ENCODE results near the gene AACS. TPM values are rescaled to one million over a fixed set of nuclear protein-coding genes. Genes with fewer than 3 reads are reported as not detected.
"Not testable (repeated sequence)": the region's sequence is repeated elsewhere in the genome, so short reads cannot be mapped to it uniquely, and the experiment has no call there.

The AACS gene
- total RNA-seq, 1 donor from 2014 or later = 32.2 TPM

DNA sequence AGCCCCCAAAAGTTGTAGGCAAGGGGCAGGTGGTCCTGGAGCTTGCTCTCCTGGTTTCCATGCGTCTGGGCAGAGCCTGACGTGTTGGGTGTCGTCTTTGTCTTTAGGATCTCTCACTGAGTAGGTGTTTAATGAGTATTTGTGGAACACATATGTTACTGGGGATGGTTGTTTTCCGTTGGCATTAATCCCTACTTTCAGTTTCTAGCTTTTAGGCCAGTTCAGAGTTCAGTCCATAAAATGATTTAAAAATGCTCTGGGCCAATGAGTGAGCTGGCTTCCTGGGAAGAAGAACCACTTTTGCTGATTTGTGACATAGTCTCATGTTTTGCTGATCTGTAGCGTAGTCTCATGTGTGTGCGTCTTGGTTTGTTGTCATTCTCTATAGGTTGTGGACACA, 10.9 kb downstream of the AACS start:
- TF ChIP-seq, protein P1, sequence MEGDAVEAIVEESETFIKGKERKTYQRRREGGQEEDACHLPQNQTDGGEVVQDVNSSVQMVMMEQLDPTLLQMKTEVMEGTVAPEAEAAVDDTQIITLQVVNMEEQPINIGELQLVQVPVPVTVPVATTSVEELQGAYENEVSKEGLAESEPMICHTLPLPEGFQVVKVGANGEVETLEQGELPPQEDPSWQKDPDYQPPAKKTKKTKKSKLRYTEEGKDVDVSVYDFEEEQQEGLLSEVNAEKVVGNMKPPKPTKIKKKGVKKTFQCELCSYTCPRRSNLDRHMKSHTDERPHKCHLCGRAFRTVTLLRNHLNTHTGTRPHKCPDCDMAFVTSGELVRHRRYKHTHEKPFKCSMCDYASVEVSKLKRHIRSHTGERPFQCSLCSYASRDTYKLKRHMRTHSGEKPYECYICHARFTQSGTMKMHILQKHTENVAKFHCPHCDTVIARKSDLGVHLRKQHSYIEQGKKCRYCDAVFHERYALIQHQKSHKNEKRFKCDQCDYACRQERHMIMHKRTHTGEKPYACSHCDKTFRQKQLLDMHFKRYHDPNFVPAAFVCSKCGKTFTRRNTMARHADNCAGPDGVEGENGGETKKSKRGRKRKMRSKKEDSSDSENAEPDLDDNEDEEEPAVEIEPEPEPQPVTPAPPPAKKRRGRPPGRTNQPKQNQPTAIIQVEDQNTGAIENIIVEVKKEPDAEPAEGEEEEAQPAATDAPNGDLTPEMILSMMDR (conservative IDR thresholded peaks at IDR 0.05) = no peak
- no peaks in the 10 kb centered on the region for H3K27me3 Mint-ChIP-seq (ENCODE audit: low read depth)
- no peaks in the 10 kb centered on the region for H3K9me3 Mint-ChIP-seq
- H3K4me1 Mint-ChIP-seq = peaks cover 5% of the 10 kb centered on the region
- no peak for DNase-seq (ENCODE audit: low read depth, low spot score)
- no peak overlapping the region for H3K27ac Mint-ChIP-seq (ENCODE audit: unreplicated experiment)
- no peak overlapping the region for H3K4me3 Mint-ChIP-seq
- peaks cover 15% of the 10 kb centered on the region for H3K36me3 Mint-ChIP-seq (ENCODE audit: low read depth)

DNA sequence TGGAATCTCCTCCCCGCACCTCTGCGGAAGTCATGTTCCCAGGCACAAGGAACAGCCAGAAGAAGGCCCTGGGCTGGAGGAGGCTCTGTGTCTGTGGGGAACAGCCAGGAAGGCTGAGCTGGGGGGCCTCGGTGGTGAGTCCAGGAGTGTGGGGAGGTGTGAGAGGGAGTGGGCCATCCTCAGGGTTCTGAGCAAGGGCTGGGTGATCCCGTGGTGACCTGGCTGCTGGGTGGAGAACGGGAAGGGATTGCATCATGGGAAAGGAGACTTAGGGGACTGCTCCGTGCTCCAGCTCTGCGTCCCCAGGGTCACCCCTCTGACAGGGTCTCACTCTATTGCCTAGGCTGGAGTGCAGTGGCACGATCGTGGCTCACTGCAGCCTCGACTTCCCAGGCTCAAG, 13.8 kb downstream of the AACS start:
- no peak for DNase-seq (ENCODE audit: low read depth, low spot score)
- Mint-ChIP-seq H3K36me3 (ENCODE audit: low read depth) (peaks cover 24% of the 10 kb centered on the region), H3K9me3 (no peaks in the 10 kb centered on the region), H3K4me3 (no peak overlapping the region), H3K27ac (ENCODE audit: unreplicated experiment) (no peak overlapping the region), H3K4me1 (peaks cover 3% of the 10 kb centered on the region), H3K27me3 (ENCODE audit: low read depth) (no peaks in the 10 kb centered on the region)
- TF ChIP-seq, protein P1 (conservative IDR thresholded peaks at IDR 0.05) = no peak

DNA sequence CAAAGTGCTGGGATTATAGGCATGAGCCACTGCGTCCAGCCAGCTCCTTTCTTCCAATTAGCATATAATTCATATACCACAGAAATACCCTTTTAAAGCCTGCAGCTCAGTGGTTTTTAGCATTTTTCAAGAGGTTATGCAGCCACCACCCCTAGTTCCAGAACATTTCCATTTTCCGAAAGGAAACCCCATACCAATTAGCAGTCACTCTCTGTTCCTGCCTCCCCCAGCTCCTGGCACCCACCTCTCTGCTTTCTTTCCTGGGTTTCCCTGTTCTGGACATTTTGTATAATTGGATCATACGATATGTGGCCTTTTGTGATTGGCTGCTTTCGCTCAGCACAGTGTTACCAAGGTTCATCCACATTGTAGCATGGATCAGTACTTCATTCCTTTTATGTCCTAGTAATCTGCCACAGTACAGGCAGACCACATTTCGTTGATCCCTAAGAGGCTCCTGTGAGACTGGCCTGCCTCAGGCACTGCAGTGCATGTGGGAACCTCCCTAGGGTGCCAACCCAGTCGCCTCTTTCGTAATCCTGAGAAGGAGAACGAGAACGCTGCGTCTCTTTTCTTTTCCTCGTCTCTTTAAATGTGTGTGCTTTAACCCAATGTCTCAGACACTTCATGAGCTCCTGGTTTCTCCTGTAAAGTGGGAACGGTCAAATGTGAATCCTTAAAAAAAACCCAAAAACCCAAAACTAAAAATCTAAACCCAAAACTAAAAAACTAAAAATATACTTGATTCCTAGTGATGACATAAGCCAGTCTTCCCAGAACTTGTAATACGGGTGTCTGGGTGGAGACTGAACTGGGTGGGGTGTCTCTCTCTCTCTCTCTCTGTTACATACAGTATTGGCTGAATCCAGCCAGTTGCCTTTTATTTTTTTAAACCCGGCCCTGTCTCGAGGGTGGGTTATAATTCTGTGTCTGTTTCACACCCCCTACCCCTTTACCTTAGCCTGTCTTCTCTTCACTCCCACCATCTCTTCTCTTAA, 14.7 kb downstream of the AACS start:
- H3K9me3 Mint-ChIP-seq = no peaks in the 10 kb centered on the region
- H3K36me3 Mint-ChIP-seq (ENCODE audit: low read depth) = peaks cover 24% of the 10 kb centered on the region
- H3K4me3 Mint-ChIP-seq = no peak overlapping the region
- TF ChIP-seq, protein P1 (conservative IDR thresholded peaks at IDR 0.05) = no peak
- no peak for DNase-seq (ENCODE audit: low read depth, low spot score)
- peaks cover 3% of the 10 kb centered on the region for H3K4me1 Mint-ChIP-seq
- H3K27me3 Mint-ChIP-seq (ENCODE audit: low read depth) = no peaks in the 10 kb centered on the region
- H3K27ac Mint-ChIP-seq (ENCODE audit: unreplicated experiment) = no peak overlapping the region

DNA sequence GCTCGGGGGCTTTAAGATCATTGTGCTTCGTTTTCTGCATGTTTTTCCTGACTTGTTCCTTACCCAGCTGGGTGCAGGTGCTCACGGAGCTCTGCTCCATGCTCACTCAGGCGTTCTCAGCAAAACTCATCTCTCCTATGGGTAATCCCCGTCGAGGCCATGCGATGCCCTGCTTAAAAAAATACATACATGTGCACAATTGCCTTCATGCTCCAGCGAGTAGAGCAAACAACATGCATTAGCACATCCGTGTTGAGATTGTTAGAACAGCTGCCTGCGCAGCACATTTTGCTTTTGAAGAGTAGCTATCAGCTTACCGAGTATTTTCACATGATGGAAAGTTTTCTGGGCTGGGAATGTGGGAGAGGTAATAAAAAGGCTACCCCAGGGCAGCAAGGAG, 16.2 kb downstream of the AACS start:
- DNase-seq (ENCODE audit: low read depth, low spot score) = no peak
- TF ChIP-seq, protein P1 (conservative IDR thresholded peaks at IDR 0.05) = no peak
- no peak overlapping the region for H3K27ac Mint-ChIP-seq (ENCODE audit: unreplicated experiment)
- no peaks in the 10 kb centered on the region for H3K27me3 Mint-ChIP-seq (ENCODE audit: low read depth)
- peaks cover 23% of the 10 kb centered on the region for H3K36me3 Mint-ChIP-seq (ENCODE audit: low read depth)
- peaks cover 3% of the 10 kb centered on the region for H3K4me1 Mint-ChIP-seq
- no peaks in the 10 kb centered on the region for H3K9me3 Mint-ChIP-seq
- no peak overlapping the region for H3K4me3 Mint-ChIP-seq

DNA sequence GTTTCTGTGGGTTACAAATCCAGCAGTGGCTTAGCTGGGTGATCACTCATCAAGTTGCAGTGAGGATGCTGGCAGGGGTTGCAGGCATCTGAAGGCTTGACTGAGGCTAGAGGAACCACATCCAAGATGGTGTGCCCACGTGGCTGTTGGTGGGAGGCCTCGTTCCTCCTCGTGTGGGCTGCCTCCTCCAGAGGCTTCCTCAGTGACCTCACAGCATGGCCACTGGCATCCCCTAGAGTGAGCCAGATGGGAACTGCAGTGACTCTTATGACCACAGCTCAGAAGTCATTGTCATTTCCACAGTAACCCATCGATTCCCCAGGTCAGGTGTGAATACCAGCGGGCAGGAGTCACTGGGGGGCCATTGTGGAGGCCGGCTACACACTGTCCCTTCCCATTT, 17.8 kb downstream of the AACS start:
- H3K4me3 Mint-ChIP-seq = no peak overlapping the region
- peaks cover 27% of the 10 kb centered on the region for H3K36me3 Mint-ChIP-seq (ENCODE audit: low read depth)
- H3K27me3 Mint-ChIP-seq (ENCODE audit: low read depth) = no peaks in the 10 kb centered on the region
- no peak for DNase-seq (ENCODE audit: low read depth, low spot score)
- no peak overlapping the region for H3K27ac Mint-ChIP-seq (ENCODE audit: unreplicated experiment)
- TF ChIP-seq, protein P1 (conservative IDR thresholded peaks at IDR 0.05) = no peak
- H3K9me3 Mint-ChIP-seq = no peaks in the 10 kb centered on the region
- peaks cover 3% of the 10 kb centered on the region for H3K4me1 Mint-ChIP-seq

DNA sequence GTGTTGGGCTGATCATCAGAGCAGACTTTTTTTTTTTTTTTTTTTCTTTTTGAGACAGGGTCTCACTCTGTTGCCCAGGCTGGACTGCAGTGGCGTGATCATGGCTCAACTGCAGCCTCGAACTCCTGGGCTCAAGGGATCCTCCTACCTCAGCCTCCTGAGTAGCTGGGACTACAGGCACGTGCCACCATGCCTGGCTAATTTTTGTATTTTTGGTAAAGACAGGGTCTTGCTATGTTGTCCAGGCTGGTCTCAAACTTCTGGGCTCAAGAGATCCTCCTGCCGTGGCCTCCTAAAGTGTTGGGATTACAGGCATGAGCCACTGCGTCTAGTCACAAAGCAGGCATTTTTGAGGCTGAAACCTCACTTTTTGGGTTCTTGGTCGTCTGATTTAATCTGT, 23.0 kb downstream of the AACS start:
- H3K36me3 Mint-ChIP-seq (ENCODE audit: low read depth) = peaks cover 19% of the 10 kb centered on the region
- H3K27me3 Mint-ChIP-seq (ENCODE audit: low read depth); H3K9me3 Mint-ChIP-seq; H3K4me3 Mint-ChIP-seq; H3K4me1 Mint-ChIP-seq; DNase-seq (ENCODE audit: low read depth, low spot score); H3K27ac Mint-ChIP-seq (ENCODE audit: unreplicated experiment): not testable (repeated sequence)

Measured in neural crest cell (in vitro differentiated cells).